PC-9 (cell line): ENCODE results near the gene MBNL2. TPM values are rescaled to one million over a fixed set of nuclear protein-coding genes. Genes with fewer than 3 reads are reported as not detected.

Experiments used
- BruUV-seq: library from RNA; stranded (reverse); fragments of 400-500 nt; replicated peaks from 2 replicates; lab custom pipeline; 2021; lab: Mats Ljungman, UMichigan
- CTCF ChIA-PET: fragments of 300-600 bp; sonication (Branson Sonifier 250); formaldehyde crosslinking; loops from one replicate; lab custom pipeline; 2022; ENCODE audit warnings: antibody characterized with exemption; lab: Charles Lee
- POLR2A ChIA-PET: fragments of 300-600 bp; sonication (Branson Sonifier 250); formaldehyde crosslinking; loops from one replicate; lab custom pipeline; 2022; ENCODE audit warnings: antibody characterized with exemption; ENCODE audit not compliant: unreplicated experiment; lab: Charles Lee
- DNase-seq, 2 experiments: peaks; one replicate each; pipeline versions ENCODE4 v3.0.0 to v3.0.0-alpha.2; 2015 to 2022; ENCODE audit warnings: mixed read lengths in 1 of 2
- H2AFZ ChIP-seq: fragments of 200-600 bp; sonication (generic); 2 replicates; pipeline ENCODE4 v1.8.1; 2017; ENCODE audit warnings: antibody characterized with exemption
- H3F3A ChIP-seq: fragments of 200-600 bp; sonication (generic); 2 replicates; pipeline ENCODE4 v1.8.1; 2017; ENCODE audit warnings: antibody characterized with exemption, mild to moderate bottlenecking, low read depth; ENCODE audit not compliant: insufficient read depth
- H3K27ac ChIP-seq: fragments of 200-600 bp; sonication (generic); 2 replicates; pipeline ENCODE4 v1.6.1; 2016; ENCODE audit warnings: mixed run types
- H3K27me3 ChIP-seq: fragments of 200-600 bp; sonication (generic); 2 replicates; pipeline ENCODE4 v1.6.1; 2016; ENCODE audit warnings: low read depth, mixed run types; ENCODE audit not compliant: insufficient read depth
- H3K36me3 ChIP-seq: fragments of 200-600 bp; sonication (generic); 2 replicates; pipeline ENCODE4 v1.6.1; 2016; ENCODE audit warnings: low read depth, mixed run types
- H3K4me1 ChIP-seq: fragments of 200-600 bp; sonication (generic); replicated peaks from 2 replicates; pipeline ENCODE4 v1.6.1; 2016; ENCODE audit warnings: mixed run types; ENCODE audit not compliant: insufficient read depth
- H3K4me2 ChIP-seq: fragments of 200-600 bp; sonication (generic); 2 replicates; pipeline ENCODE4 v1.6.1; 2017; ENCODE audit warnings: mixed run types
- H3K4me3 ChIP-seq: fragments of 200-600 bp; sonication (generic); 2 replicates; pipeline ENCODE4 v1.6.1; 2016; ENCODE audit warnings: mixed run types
- H3K79me2 ChIP-seq: fragments of 200-600 bp; sonication (generic); 2 replicates; pipeline ENCODE4 v1.6.1; 2017; ENCODE audit warnings: low read depth, mixed run types
- H3K9me2 ChIP-seq: fragments of 200-600 bp; sonication (generic); 2 replicates; pipeline ENCODE4 v1.8.1; 2017; ENCODE audit warnings: mild to moderate bottlenecking; ENCODE audit not compliant: insufficient read depth
- H3K9me3 ChIP-seq: fragments of 200-600 bp; sonication (generic); 2 replicates; pipeline ENCODE4 v1.8.1; 2016; ENCODE audit warnings: low read depth; ENCODE audit not compliant: insufficient read depth
- H4K20me1 ChIP-seq: fragments of 200-600 bp; sonication (generic); 2 replicates; pipeline ENCODE4 v1.8.1; 2017; ENCODE audit not compliant: insufficient read depth
- EZH2 ChIP-seq: fragments of 200-600 bp; sonication (generic); IDR thresholded peaks from 2 replicates; pipeline ENCODE4 v1.8.0; 2017; ENCODE audit warnings: antibody characterized with exemption, low read depth
- intact Hi-C: fragments of 100-400 bp; cut with micrococcal nuclease; formaldehyde crosslinking; loops from one replicate; pipeline ENCODE4 v1.10.0; 2022; ENCODE audit not compliant: unreplicated experiment
- total RNA-seq: library from RNA; stranded (reverse); gene quantifications from 2 replicates; pipeline ENCODE4 v1.2.3, GENCODE V29; 2021
- TF ChIP-seq, protein P1 (sequence below): fragments of 200-600 bp; sonication (generic); conservative IDR thresholded peaks from 2 replicates; pipeline ENCODE4 v1.6.1; 2017; ENCODE audit warnings: mixed run types, antibody characterized with exemption, mild to moderate bottlenecking, moderate library complexity

The MBNL2 gene
- total RNA-seq, 1 experiment from 2014 or later = 91.3 TPM

GRCh38 chr13:97191142-97191541, 31.0 kb upstream of the MBNL2 start:
- Histone ChIP-seq H3K4me3 (no peak overlapping the region), H3K27me3 (no peaks in the 10 kb centered on the region), H2AFZ (no peak overlapping the region), H3F3A (peaks cover 28% of the 10 kb centered on the region), H3K27ac (peak overlapping the region; percentile 85; the same call in 1 of the 2 replicates), H3K9me3 (no peaks in the 10 kb centered on the region; the same call in 1 of the 2 replicates), H3K4me2 (peak overlapping the region; percentile 75; the same call in 1 of the 2 replicates), H3K4me1 (peaks cover 61% of the 10 kb centered on the region), H3K36me3 (peaks cover 3% of the 10 kb centered on the region; the same call in 1 of the 2 replicates), H4K20me1 (no peaks in the 10 kb centered on the region), H3K79me2 (0 out of 2 replicates have a peak, but pooled peaks cover 7% of the 10 kb centered on the region), H3K9me2 (no peaks in the 10 kb centered on the region)
- ChIA-PET POLR2A (interaction anchor here (0.6 kb wide), 2 partner anchors 33 to 121 kb away, joined by 6 to 13 read pairs; no protein-coding TSS in a partner anchor), CTCF (interaction anchor here (0.9 kb wide), 1 partner anchor 48 kb away, joined by 4 read pairs; no protein-coding TSS in a partner anchor)
- TF ChIP-seq, protein P1, sequence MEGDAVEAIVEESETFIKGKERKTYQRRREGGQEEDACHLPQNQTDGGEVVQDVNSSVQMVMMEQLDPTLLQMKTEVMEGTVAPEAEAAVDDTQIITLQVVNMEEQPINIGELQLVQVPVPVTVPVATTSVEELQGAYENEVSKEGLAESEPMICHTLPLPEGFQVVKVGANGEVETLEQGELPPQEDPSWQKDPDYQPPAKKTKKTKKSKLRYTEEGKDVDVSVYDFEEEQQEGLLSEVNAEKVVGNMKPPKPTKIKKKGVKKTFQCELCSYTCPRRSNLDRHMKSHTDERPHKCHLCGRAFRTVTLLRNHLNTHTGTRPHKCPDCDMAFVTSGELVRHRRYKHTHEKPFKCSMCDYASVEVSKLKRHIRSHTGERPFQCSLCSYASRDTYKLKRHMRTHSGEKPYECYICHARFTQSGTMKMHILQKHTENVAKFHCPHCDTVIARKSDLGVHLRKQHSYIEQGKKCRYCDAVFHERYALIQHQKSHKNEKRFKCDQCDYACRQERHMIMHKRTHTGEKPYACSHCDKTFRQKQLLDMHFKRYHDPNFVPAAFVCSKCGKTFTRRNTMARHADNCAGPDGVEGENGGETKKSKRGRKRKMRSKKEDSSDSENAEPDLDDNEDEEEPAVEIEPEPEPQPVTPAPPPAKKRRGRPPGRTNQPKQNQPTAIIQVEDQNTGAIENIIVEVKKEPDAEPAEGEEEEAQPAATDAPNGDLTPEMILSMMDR = no peak
- no peak for TF ChIP-seq EZH2
- no TSS peak for BruUV-seq
- no peak for DNase-seq
- intact Hi-C loops = no loop called here

DNA sequence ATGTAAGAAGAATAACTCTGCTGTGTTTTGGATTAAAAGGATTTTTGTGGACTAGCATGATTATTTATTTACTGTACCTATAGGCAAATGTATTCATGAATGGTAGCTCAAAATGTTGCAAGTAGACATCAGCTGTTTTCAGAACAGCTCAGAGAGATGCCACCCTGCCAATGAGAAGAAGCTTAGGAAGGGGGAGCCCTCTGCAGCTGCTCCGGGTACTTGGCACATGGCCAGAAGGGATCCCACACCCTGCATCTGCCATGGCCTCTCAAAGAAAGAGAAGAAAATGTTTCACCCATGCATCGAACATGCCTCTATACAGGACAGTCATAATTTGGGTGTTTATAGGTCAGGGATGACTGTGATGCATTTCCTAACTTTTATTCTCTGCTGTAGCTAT, 30.5 kb upstream of the MBNL2 start:
- Histone ChIP-seq H3K9me3 (no peaks in the 10 kb centered on the region; the same call in 1 of the 2 replicates), H2AFZ (no peak overlapping the region)
- BruUV-seq = no TSS peak

DNA sequence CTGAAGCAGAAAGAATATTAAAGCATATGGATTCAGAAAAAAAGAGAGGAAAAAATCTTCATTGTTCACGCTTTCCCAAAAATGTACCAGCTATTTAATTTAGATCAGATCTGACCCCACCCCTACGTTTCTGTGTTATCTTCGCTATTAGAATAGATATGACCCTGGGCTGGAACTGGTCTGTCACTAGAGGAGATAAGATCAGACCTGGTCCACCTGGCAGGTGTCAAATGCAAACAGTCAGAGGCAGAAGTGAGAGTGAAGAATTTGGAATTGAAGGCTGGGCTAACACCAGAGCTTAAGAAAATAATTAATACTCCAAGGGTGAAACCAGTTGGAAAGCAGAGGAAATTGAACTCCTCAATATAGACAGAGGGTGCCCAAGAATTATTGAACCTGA, 30.0 kb upstream of the MBNL2 start:
- H3K27me3 ChIP-seq = no peaks in the 10 kb centered on the region
- TF ChIP-seq, protein P1 = no peak
- no peak for TF ChIP-seq EZH2
- no peak overlapping the region for H2AFZ ChIP-seq
- peaks cover 70% of the 10 kb centered on the region for H3K4me1 ChIP-seq
- intact Hi-C loops = no loop called here
- no peak overlapping the region for H3K4me3 ChIP-seq
- peak overlapping the region; percentile 75 for H3K4me2 ChIP-seq
- CTCF ChIA-PET = interaction anchor here (0.9 kb wide), 1 partner anchor 49 kb away, joined by 4 read pairs; no protein-coding TSS in a partner anchor
- H3F3A ChIP-seq = peaks cover 28% of the 10 kb centered on the region
- H3K36me3 ChIP-seq = peaks cover 6% of the 10 kb centered on the region; the same call in 1 of the 2 replicates
- peak; percentile 35 to 83 for DNase-seq
- POLR2A ChIA-PET = interaction anchor here (0.5 to 0.7 kb wide), 6 partner anchors 18 to 1292 kb away, joined by 4 to 7 read pairs (median 5); no protein-coding TSS in a partner anchor
- BruUV-seq = no TSS peak
- H3K27ac ChIP-seq = peak overlapping the region; percentile 85
- 0 out of 2 replicates have a peak, but pooled peaks cover 7% of the 10 kb centered on the region for H3K79me2 ChIP-seq
- H3K9me3 ChIP-seq = no peaks in the 10 kb centered on the region; the same call in 1 of the 2 replicates
- no peaks in the 10 kb centered on the region for H4K20me1 ChIP-seq
- no peaks in the 10 kb centered on the region for H3K9me2 ChIP-seq

More for the DNA sequence above, 30.5 kb upstream of the MBNL2 start:
- POLR2A ChIA-PET = interaction anchor here (0.5 to 0.7 kb wide), 6 partner anchors 18 to 1293 kb away, joined by 4 to 13 read pairs (median 5); no protein-coding TSS in a partner anchor
- intact Hi-C loops = no loop called here
- Histone ChIP-seq H4K20me1 (no peaks in the 10 kb centered on the region), H3F3A (peaks cover 28% of the 10 kb centered on the region), H3K9me2 (no peaks in the 10 kb centered on the region), H3K27ac (peak overlapping the region; percentile 85), H3K4me1 (peaks cover 64% of the 10 kb centered on the region), H3K4me3 (no peak overlapping the region), H3K36me3 (peaks cover 6% of the 10 kb centered on the region; the same call in 1 of the 2 replicates), H3K79me2 (0 out of 2 replicates have a peak, but pooled peaks cover 7% of the 10 kb centered on the region), H3K27me3 (no peaks in the 10 kb centered on the region), H3K4me2 (peak overlapping the region; percentile 75)
- CTCF ChIA-PET = interaction anchor here (0.9 kb wide), 1 partner anchor 49 kb away, joined by 4 read pairs; no protein-coding TSS in a partner anchor
- no peak for DNase-seq
- TF ChIP-seq, protein P1 = no peak
- no peak for TF ChIP-seq EZH2
